Lower leg skin (tissue), 4 donors: ENCODE data around the gene ANO6. TPM values are rescaled to one million over a fixed set of nuclear protein-coding genes. Genes with fewer than 3 reads are reported as not detected.

Experiments
- DNase-seq, 2 donors: peaks; one replicate each; pipeline ENCODE4 v3.0.0-alpha.2; 2019; ENCODE audit warnings: low spot score in 2 of 2
- H3K4me3 ChIP-seq: fragments of 200-600 bp; sonication (generic); 2 replicates; pipeline ENCODE4 v1.5.1; 2017; ENCODE audit warnings: mild to moderate bottlenecking, low read depth; ENCODE audit not compliant: poor library complexity, severe bottlenecking
- POLR2A ChIP-seq, 2 donors: fragments of 450-650 bp; IDR thresholded peaks; one replicate each; pipeline ENCODE4 v1.6.1; 2016 to 2017; ENCODE audit warnings: antibody characterized with exemption in 2 of 2, mild to moderate bottlenecking in 1 of 2, moderate library complexity in 1 of 2
- WGBS, 2 donors: methylation state at CpG; one replicate each; pipeline ENCODE4 v1.1.5; 2018; 5-methylcytosine and 5-hydroxymethylcytosine counted together
- intact Hi-C: fragments of 100-400 bp; cut with DNase I; formaldehyde crosslinking; loops from one replicate; pipeline ENCODE4 v1.15.0; 2023; ENCODE audit warnings: low total_unique reads
- total RNA-seq, 4 donors: library from RNA; depleted of rRNA; stranded (reverse); fragments of >200 nt; gene quantifications; one replicate each; pipeline ENCODE4 v1.1.0, GENCODE V29; 2016
- TF ChIP-seq, protein P1 (sequence below), 3 donors: fragments of 450-650 bp; IDR thresholded peaks; one replicate each; pipeline ENCODE4 v1.5.1; 2016; ENCODE audit warnings: antibody characterized with exemption in 3 of 3, mild to moderate bottlenecking in 3 of 3, moderate library complexity in 2 of 3

Gene ANO6
- total RNA-seq, 4 donors from 2014 or later = 36.3 to 41.1 (median 38.9) TPM

DNA sequence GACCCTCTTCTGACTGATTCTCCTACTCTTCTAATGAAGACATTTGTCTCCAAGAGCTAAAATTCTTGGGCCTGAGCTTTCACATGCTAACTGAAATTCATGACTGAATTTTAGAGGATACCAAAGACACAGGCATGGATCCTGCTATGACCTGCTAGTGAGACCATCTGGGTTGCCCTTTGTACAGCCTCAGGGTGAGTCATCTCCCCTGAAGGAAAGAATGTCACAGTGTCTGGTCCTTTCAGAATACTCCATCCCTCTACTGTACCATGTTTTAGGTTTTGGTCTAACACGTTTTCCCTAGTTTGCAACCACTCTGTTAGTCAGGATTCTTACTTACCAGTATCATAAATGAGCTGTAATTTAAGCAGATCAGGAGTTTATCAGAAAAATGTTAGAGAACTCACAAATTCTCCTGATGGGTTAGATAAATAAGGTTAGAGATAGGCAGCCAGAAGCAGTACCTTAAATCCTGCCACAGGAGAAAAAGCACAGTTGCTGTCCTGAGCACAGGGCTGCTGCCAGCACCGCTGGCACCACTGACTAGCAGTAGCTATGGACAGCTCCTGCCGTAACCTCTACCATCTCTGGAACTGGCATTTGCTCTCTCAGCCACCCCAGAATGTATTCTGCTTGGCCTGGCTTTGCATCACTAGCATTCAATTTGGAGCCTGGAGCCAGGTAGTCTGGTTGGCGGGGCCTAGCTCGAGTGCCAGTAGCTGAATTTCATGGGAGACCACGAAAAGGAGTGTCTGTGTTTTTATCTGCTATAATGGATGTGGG, 127.6 kb downstream of the ANO6 start:
- no peak for DNase-seq
- no peak for TF ChIP-seq POLR2A (IDR thresholded peaks at IDR 0.05)
- TF ChIP-seq, protein P1, sequence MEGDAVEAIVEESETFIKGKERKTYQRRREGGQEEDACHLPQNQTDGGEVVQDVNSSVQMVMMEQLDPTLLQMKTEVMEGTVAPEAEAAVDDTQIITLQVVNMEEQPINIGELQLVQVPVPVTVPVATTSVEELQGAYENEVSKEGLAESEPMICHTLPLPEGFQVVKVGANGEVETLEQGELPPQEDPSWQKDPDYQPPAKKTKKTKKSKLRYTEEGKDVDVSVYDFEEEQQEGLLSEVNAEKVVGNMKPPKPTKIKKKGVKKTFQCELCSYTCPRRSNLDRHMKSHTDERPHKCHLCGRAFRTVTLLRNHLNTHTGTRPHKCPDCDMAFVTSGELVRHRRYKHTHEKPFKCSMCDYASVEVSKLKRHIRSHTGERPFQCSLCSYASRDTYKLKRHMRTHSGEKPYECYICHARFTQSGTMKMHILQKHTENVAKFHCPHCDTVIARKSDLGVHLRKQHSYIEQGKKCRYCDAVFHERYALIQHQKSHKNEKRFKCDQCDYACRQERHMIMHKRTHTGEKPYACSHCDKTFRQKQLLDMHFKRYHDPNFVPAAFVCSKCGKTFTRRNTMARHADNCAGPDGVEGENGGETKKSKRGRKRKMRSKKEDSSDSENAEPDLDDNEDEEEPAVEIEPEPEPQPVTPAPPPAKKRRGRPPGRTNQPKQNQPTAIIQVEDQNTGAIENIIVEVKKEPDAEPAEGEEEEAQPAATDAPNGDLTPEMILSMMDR (IDR thresholded peaks at IDR 0.05) = no peak
- 91 to 97% methylated on average over 6 of the region's 6 CpGs for WGBS, 2 donors
- intact Hi-C loops = no loop called here
- H3K4me3 ChIP-seq = no peak overlapping the region

DNA sequence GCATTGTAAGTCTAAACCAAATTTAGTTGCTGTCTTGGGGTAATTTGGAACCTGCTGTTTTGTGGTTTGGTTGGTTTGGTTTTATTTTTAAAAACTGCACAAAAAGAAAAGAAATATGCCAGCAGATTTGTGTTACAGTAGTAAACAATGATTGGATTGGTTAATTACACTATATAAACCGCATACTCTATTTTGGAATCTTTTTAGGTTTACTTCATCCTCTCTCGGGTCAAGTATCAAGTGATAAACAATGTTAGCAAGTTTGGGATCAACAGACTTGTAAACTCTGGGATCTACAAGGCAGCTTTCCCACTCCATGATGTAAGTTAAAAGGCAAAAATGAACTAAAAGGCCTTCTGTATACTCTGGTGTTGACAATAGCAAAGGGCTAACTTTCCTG, 132.4 kb downstream of the ANO6 start:
- TF ChIP-seq POLR2A (IDR thresholded peaks at IDR 0.05) = no peak
- TF ChIP-seq, protein P1 (IDR thresholded peaks at IDR 0.05) = no peak
- no peak for DNase-seq
- H3K4me3 ChIP-seq = no peak overlapping the region
- intact Hi-C loops = no loop called here
- 89 to 91% methylated on average over 2 of the region's 2 CpGs for WGBS, 2 donors

DNA sequence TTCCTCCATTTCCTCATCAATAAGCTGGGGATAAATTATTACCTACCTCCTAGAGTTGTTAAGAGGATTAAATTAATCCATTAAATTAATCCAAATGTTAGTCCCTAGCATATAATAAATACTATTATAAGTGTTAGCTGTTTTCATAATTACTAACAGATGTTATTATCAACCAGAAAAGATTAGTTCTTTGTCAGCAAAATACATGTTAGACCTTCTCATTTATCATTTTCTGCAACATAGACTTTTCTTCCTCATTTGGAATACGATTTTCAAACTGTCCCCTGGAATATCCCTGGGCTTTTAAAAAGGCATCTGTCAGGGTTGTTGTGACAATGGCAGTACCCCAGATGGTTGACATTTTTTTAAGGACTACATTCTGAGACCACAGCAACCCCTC, 133.1 kb downstream of the ANO6 start:
- intact Hi-C loops = no loop called here
- H3K4me3 ChIP-seq = no peak overlapping the region
- TF ChIP-seq, protein P1 (IDR thresholded peaks at IDR 0.05) = no peak
- no peak for TF ChIP-seq POLR2A (IDR thresholded peaks at IDR 0.05)
- WGBS, 2 donors = 71 to 75% methylated on average over 1 of the region's 1 CpG
- DNase-seq = no peak

DNA sequence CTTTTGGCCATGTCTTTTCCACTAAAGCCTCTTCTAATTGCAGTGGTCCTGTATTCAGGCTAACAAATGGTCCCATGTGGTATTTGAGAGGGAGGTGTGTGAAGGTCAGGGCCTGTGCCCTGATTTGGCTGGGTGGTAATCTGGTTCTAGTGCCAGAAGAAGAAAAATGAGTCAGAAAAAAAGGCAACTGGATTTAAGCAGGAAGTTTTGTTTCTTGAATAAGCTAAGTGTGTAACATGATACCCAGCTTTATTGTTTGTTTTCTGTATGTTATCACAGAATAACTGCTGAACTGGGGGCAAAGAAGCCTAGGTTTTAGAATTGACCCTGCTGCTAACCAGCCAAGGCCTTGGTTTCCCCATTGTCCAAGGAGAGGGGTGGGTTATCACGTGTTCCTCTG, 134.0 kb downstream of the ANO6 start:
- H3K4me3 ChIP-seq = no peak overlapping the region
- 76 to 96% methylated on average over 1 of the region's 1 CpG for WGBS, 2 donors
- intact Hi-C loops = no loop called here
- no peak for DNase-seq
- TF ChIP-seq, protein P1 (IDR thresholded peaks at IDR 0.05) = no peak
- TF ChIP-seq POLR2A (IDR thresholded peaks at IDR 0.05) = no peak

DNA sequence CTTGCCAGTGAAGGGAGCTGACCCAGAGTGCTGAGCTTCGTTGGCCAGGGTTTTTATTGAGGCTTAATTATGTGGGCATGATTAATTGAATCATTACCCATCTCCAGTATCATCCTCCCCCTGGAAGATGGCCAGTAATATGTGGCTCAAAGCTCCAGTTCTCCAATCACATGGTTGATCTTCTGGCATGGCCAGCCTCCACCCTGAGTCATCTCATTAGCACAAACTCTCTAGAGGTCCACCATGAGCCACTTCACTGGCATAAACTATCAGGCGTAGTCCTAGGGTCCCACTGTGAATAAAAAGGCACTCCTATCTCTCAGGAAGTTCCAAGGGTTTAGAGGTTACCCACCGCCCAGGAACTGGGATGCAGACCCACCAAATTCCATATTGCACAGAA, 135.0 kb downstream of the ANO6 start:
- intact Hi-C loops = no loop called here
- DNase-seq = no peak
- TF ChIP-seq, protein P1 (IDR thresholded peaks at IDR 0.05) = no peak
- no peak for TF ChIP-seq POLR2A (IDR thresholded peaks at IDR 0.05)
- WGBS, 2 donors = 73 to 80% methylated on average over 3 of the region's 3 CpGs
- H3K4me3 ChIP-seq = no peak overlapping the region
